Measurements from ENCODE around the gene C16orf90.

C16orf90 gene

DNA sequence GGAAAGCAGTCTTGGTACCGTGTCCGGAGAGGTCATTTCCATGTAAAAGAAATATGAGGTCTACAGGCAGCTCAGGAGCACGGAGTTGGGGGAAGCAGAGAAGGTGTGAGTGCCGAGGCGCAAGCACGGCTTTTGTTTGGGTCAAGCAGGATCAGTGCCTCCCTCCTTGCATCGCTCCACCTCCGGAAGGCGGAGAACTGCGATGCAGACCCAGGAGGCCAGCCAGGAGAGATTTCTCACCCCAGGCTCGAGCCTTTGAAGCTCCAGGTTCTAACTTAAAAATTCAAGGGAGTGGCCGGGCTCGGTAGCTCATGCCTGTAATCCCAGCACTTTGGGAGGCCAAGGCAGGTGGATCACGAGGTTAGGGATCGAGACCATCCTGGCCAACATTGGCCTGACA is 26.8 kb downstream of the C16orf90 start:
- H3K27ac Mint-ChIP-seq: peak overlapping the region; percentile 20 to 60 (median 44)
- no peak overlapping the region for H3K4me3 Mint-ChIP-seq
- peaks cover 24% of the 10 kb centered on the region for H3K4me1 Mint-ChIP-seq
- no peaks in the 10 kb centered on the region for H3K9me3 Mint-ChIP-seq
- no peaks in the 10 kb centered on the region for H3K27me3 Mint-ChIP-seq (ENCODE audit: low read depth)
- peaks cover 39% of the 10 kb centered on the region for H3K36me3 Mint-ChIP-seq (ENCODE audit: low read depth)
- TF ChIP-seq, protein P1, sequence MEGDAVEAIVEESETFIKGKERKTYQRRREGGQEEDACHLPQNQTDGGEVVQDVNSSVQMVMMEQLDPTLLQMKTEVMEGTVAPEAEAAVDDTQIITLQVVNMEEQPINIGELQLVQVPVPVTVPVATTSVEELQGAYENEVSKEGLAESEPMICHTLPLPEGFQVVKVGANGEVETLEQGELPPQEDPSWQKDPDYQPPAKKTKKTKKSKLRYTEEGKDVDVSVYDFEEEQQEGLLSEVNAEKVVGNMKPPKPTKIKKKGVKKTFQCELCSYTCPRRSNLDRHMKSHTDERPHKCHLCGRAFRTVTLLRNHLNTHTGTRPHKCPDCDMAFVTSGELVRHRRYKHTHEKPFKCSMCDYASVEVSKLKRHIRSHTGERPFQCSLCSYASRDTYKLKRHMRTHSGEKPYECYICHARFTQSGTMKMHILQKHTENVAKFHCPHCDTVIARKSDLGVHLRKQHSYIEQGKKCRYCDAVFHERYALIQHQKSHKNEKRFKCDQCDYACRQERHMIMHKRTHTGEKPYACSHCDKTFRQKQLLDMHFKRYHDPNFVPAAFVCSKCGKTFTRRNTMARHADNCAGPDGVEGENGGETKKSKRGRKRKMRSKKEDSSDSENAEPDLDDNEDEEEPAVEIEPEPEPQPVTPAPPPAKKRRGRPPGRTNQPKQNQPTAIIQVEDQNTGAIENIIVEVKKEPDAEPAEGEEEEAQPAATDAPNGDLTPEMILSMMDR (IDR thresholded peaks at IDR 0.05; ENCODE audit: unreplicated experiment in 3 of 3): no peak

DNA sequence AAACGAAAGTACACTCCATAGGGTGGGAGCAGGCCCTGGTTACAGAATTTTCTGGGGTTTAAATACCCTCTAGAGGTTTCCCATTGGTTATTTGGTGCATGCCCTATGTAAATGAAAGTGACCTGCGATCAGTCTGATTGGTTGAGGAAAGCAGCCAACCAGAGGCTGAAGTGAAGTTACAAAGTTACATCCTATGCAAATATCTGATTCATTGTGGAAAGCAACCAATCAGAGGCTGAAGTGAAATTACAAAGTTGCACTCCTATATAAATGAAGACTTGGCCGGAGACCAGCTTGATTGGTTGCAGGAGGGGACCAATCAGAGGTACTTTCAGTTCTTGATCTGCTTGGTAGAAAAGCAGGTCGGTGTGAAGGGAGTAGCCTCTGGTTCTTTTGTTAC is 27.4 kb downstream of the C16orf90 start:
- no peaks in the 10 kb centered on the region for H3K9me3 Mint-ChIP-seq
- peaks cover 36% of the 10 kb centered on the region for H3K36me3 Mint-ChIP-seq (ENCODE audit: low read depth)

DNA sequence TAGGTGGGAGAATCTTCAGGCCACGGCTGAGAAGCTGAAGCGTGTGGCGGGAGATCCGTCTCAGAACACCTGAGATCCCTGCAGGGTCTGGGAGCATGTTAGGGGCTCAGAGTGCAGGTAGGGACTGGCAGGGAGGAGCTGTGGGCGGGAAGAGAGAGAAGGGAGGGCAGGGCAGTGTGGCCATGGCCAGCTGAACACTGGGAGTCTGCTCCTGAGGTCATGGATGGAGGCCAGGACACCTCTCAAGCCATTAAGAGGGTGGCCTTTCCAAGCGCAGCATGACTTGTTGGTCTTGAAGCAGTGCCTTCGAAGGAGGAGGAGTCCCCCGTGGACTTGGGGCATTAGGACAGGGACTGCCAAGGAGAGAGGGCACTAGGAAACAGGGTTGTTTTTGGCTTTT is 28.1 kb downstream of the C16orf90 start:
- Mint-ChIP-seq H3K27me3 (ENCODE audit: low read depth) (no peaks in the 10 kb centered on the region), H3K27ac (no peak overlapping the region), H3K4me1 (peaks cover 29% of the 10 kb centered on the region), H3K4me3 (no peak overlapping the region), H3K9me3 (no peaks in the 10 kb centered on the region), H3K36me3 (ENCODE audit: low read depth) (peaks cover 32% of the 10 kb centered on the region)
- TF ChIP-seq, protein P1 (IDR thresholded peaks at IDR 0.05; ENCODE audit: unreplicated experiment in 3 of 3): no peak

More for the DNA sequence above, 27.4 kb downstream of the C16orf90 start:
- H3K4me3 Mint-ChIP-seq: no peak overlapping the region
- peak overlapping the region; percentile 20 to 60 (median 44) for H3K27ac Mint-ChIP-seq
- H3K4me1 Mint-ChIP-seq: peaks cover 24% of the 10 kb centered on the region
- H3K27me3 Mint-ChIP-seq (ENCODE audit: low read depth): no peaks in the 10 kb centered on the region
- TF ChIP-seq, protein P1 (IDR thresholded peaks at IDR 0.05; ENCODE audit: unreplicated experiment in 3 of 3): no peak

DNA sequence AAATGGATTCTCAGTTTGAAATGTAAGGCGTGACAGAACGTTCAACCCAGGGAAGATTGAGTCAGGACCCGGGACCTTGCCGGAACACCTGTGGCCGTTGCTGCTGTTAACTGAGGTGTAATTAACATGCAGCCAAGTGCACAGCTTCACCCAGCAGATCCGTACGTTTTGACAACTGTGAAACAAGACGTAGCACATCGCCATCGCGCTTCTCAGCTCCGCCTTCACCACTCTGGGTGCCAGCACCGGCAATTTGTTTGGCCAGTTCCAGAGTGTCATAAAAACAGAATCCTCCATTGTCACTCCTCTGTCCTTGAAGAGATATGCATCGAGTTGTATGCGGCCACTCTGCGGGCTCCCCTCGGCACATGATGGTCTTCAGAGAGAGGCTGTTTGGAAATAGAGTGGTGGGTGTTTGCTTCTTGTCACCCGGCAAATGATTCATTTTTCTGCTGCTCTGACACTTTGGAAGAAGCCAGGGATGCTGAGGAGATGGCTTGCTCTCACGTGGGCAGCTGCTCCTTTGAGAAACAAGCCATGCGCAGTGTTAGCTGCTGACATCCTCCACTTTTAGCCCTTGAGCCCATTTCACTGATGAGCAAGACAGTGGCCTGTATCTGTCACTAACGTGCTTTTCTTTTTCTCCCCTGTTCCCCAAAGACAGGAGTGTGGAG is 29.2 kb downstream of the C16orf90 start:
- no peaks in the 10 kb centered on the region for H3K9me3 Mint-ChIP-seq
- H3K36me3 Mint-ChIP-seq (ENCODE audit: low read depth): peaks cover 32% of the 10 kb centered on the region
- no peak overlapping the region for H3K4me3 Mint-ChIP-seq
- no peak overlapping the region for H3K27ac Mint-ChIP-seq
- peaks cover 38% of the 10 kb centered on the region for H3K4me1 Mint-ChIP-seq
- TF ChIP-seq, protein P1 (IDR thresholded peaks at IDR 0.05; ENCODE audit: unreplicated experiment in 3 of 3): no peak
- H3K27me3 Mint-ChIP-seq (ENCODE audit: low read depth): no peaks in the 10 kb centered on the region

DNA sequence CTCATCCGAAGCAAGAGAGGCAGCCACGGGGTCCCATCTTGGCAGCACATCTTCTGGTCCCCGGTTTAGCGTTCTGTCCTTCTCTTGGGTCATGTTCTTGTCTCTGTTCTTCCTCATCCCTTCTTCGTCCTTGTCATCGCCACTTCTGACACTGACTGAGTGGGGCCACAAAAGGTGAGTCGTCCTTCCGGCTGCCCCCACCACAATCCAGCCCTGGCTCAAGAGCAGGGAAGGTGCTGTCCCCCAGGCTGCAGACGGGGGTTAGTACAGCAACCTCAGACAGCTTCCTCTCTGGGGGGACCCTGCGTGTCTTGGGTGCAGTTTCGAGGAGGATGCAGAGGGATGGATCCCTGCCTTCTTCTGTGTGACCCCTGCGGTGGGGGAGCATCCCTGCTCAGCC is 30.0 kb downstream of the C16orf90 start:
- H3K36me3 Mint-ChIP-seq (ENCODE audit: low read depth): peaks cover 32% of the 10 kb centered on the region
- H3K4me1 Mint-ChIP-seq: peaks cover 46% of the 10 kb centered on the region
- TF ChIP-seq, protein P1 (IDR thresholded peaks at IDR 0.05; ENCODE audit: unreplicated experiment in 3 of 3): no peak
- H3K4me3 Mint-ChIP-seq: no peak overlapping the region
- H3K27ac Mint-ChIP-seq: no peak overlapping the region
- H3K9me3 Mint-ChIP-seq: no peaks in the 10 kb centered on the region
- H3K27me3 Mint-ChIP-seq (ENCODE audit: low read depth): no peaks in the 10 kb centered on the region

DNA sequence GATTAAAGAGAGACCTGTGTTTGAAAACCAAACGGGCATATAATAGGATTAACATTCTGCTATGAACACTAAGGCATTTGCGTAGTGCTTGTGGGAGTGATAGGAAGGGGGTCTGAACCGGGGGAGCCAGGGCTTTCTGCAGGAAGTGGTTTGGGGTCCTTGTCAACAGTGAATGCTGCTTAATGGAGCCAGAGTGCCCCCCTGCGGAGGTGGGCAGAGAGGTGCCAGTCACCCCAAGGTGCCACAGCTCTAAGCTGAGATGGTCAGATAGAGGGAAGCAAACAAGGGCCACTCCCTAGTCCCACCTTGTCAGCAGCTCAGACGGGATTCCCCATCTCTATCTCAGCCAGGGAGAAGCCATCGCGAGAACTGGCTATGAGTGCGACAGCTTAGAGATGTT is 34.1 kb downstream of the C16orf90 start:
- H3K4me1 Mint-ChIP-seq: peaks cover 54% of the 10 kb centered on the region

More for the DNA sequence above, 34.1 kb downstream of the C16orf90 start:
- Mint-ChIP-seq H3K9me3 (no peaks in the 10 kb centered on the region), H3K4me3 (peak overlapping the region; percentile 17 to 100 (median 95)), H3K27me3 (ENCODE audit: low read depth) (no peaks in the 10 kb centered on the region), H3K36me3 (ENCODE audit: low read depth) (peaks cover 9% of the 10 kb centered on the region), H3K27ac (peak overlapping the region; percentile 48 to 91 (median 89))
- TF ChIP-seq, protein P1 (IDR thresholded peaks at IDR 0.05; ENCODE audit: unreplicated experiment in 3 of 3): no peak
